HepG2 (cell line): ENCODE results near the gene MYH7. TPM values are rescaled to one million over a fixed set of nuclear protein-coding genes. Genes with fewer than 3 reads are reported as not detected.

Source experiments
- AHR ChIP-seq: IDR thresholded peaks from 2 replicates; pipeline ENCODE4 v1.6.1; 2018; ENCODE audit warnings: missing genetic modification reagents, missing compliant biosample characterization
- CCDC6 ChIP-seq: sonication (generic); formaldehyde crosslinking; IDR thresholded peaks from 2 replicates; pipeline ENCODE4 v1.8.1; 2022; ENCODE audit warnings: mild to moderate bottlenecking, missing genetic modification reagents, moderate library complexity
- HOXA9 ChIP-seq: sonication (generic); formaldehyde crosslinking; IDR thresholded peaks from 2 replicates; pipeline ENCODE4 v1.8.1; 2022; ENCODE audit warnings: missing genetic modification reagents, mild to moderate bottlenecking, moderate library complexity, borderline replicate concordance
- KDM3A ChIP-seq: IDR thresholded peaks from 2 replicates; pipeline ENCODE4 v1.6.1; 2018; ENCODE audit warnings: low read depth, missing compliant biosample characterization
- MEIS1 ChIP-seq: sonication (generic); formaldehyde crosslinking; IDR thresholded peaks from 2 replicates; pipeline ENCODE4 v1.9.0; 2021; ENCODE audit warnings: mild to moderate bottlenecking, missing genetic modification reagents, moderate library complexity, borderline replicate concordance
- NFE2L2 ChIP-seq: fragments of 150-350 bp; IDR thresholded peaks from 2 replicates; pipeline ENCODE4 v1.6.1; 2014; ENCODE audit warnings: low read length
- RARA ChIP-seq: IDR thresholded peaks from 2 replicates; pipeline ENCODE4 v1.6.1; 2016; ENCODE audit warnings: missing genetic modification reagents, missing compliant biosample characterization
- SMYD3 ChIP-seq: sonication (generic); formaldehyde crosslinking; IDR thresholded peaks from 2 replicates; pipeline ENCODE4 v1.8.1; 2023; ENCODE audit warnings: mild to moderate bottlenecking, missing genetic modification reagents
- UBTF ChIP-seq: sonication (generic); formaldehyde crosslinking; IDR thresholded peaks from 2 replicates; pipeline ENCODE4 v1.4.0; 2020; ENCODE audit warnings: mild to moderate bottlenecking, missing genetic modification reagents
- ZBED4 ChIP-seq: sonication (generic); formaldehyde crosslinking; IDR thresholded peaks from 2 replicates; pipeline ENCODE4 v1.4.0; 2020; ENCODE audit warnings: missing genetic modification reagents, borderline replicate concordance
- ZNF576 ChIP-seq: sonication (generic); formaldehyde crosslinking; IDR thresholded peaks from 2 replicates; pipeline ENCODE4 v1.4.0; 2020; ENCODE audit warnings: mild to moderate bottlenecking, missing genetic modification reagents
- ZNF616 ChIP-seq: sonication (generic); formaldehyde crosslinking; IDR thresholded peaks from 2 replicates; pipeline ENCODE4 v1.5.0; 2020; ENCODE audit warnings: low read depth, mild to moderate bottlenecking, missing genetic modification reagents
- ZNF644 ChIP-seq: IDR thresholded peaks from 2 replicates; pipeline ENCODE4 v1.6.1; 2016; ENCODE audit warnings: low read depth
- polyA plus RNA-seq, 8 experiments: library from polyadenylated mRNA; depleted of rRNA in 3 of 8; stranded (reverse) in 7 of 8; unstranded in 1 of 8; fragments of >200 nt; fragmentation: Illumina TruSeq in 4 of 8; extraction: Trizol in 4 of 8; gene quantifications; 2 replicates each; pipeline versions ENCODE4 v1.2.1 to v1.2.3, GENCODE V29; 2011 to 2016; ENCODE audit warnings: low read depth in 4 of 8, missing spikeins in 1 of 8, mixed read lengths in 1 of 8; ENCODE audit not compliant: insufficient read depth in 1 of 8
- total RNA-seq, 5 experiments: library from RNA; depleted of rRNA; stranded (reverse); fragments of >200 nt; fragmentation: Illumina TruSeq; extraction: Trizol; gene quantifications; 2 replicates each; pipeline ENCODE4 v1.2.3, GENCODE V29; 2016; ENCODE audit warnings: low read depth in 1 of 5
- TF ChIP-seq, protein P1 (sequence below): sonication (generic); formaldehyde crosslinking; IDR thresholded peaks from 2 replicates; pipeline ENCODE4 v1.4.0; 2020; ENCODE audit warnings: missing genetic modification reagents, borderline replicate concordance
- TF ChIP-seq, protein P2 (sequence below): sonication (generic); IDR thresholded peaks from 2 replicates; pipeline ENCODE4 v1.6.1; 2016; ENCODE audit warnings: low read depth, borderline replicate concordance
- TF ChIP-seq, protein P3 (sequence below): IDR thresholded peaks from 2 replicates; pipeline ENCODE4 v1.6.1; 2016; ENCODE audit warnings: missing compliant biosample characterization, missing genetic modification reagents, borderline replicate concordance
- TF ChIP-seq, protein P4 (sequence below): sonication (generic); formaldehyde crosslinking; IDR thresholded peaks from 2 replicates; pipeline ENCODE4 v1.5.1; 2020; ENCODE audit warnings: missing genetic modification reagents, mild to moderate bottlenecking, borderline replicate concordance

MYH7 gene
- total and polyA plus RNA-seq, 2 of the 13 experiments (the other 11 are each of a cell fraction or from before 2014, with no cell fraction given): 0.04 TPM; not detected in 1

GRCh38 chr14:23454445-23454856 is 19.0 kb upstream of the MYH7 start (continued):
- TF ChIP-seq, protein P1, sequence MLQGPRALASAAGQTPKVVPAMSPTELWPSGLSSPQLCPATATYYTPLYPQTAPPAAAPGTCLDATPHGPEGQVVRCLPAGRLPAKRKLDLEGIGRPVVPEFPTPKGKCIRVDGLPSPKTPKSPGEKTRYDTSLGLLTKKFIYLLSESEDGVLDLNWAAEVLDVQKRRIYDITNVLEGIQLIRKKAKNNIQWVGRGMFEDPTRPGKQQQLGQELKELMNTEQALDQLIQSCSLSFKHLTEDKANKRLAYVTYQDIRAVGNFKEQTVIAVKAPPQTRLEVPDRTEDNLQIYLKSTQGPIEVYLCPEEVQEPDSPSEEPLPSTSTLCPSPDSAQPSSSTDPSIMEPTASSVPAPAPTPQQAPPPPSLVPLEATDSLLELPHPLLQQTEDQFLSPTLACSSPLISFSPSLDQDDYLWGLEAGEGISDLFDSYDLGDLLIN: no peak
- TF ChIP-seq SMYD3 (CRISPR knock-in tag) (no peak), ZNF616 (CRISPR knock-in tag) (no peak), ZBED4 (CRISPR knock-in tag) (no peak), UBTF (CRISPR knock-in tag) (no peak), CCDC6 (CRISPR knock-in tag) (no peak), MEIS1 (CRISPR knock-in tag) (no peak), AHR (CRISPR knock-in tag) (no peak), NFE2L2 (no peak), HOXA9 (no peak), KDM3A (CRISPR knock-in tag) (0 out of 2 replicates have a peak, but pooled peaks have one; percentile 45), RARA (CRISPR knock-in tag) (no peak; the same call in 1 of the 2 replicates), ZNF576 (no peak), ZNF644 (0 out of 2 replicates have a peak, but pooled peaks have one; percentile 59)
- TF ChIP-seq, protein P2, sequence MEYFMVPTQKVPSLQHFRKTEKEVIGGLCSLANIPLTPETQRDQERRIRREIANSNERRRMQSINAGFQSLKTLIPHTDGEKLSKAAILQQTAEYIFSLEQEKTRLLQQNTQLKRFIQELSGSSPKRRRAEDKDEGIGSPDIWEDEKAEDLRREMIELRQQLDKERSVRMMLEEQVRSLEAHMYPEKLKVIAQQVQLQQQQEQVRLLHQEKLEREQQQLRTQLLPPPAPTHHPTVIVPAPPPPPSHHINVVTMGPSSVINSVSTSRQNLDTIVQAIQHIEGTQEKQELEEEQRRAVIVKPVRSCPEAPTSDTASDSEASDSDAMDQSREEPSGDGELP: 0 out of 2 replicates have a peak, but pooled peaks have one; percentile 9
- TF ChIP-seq, protein P3, sequence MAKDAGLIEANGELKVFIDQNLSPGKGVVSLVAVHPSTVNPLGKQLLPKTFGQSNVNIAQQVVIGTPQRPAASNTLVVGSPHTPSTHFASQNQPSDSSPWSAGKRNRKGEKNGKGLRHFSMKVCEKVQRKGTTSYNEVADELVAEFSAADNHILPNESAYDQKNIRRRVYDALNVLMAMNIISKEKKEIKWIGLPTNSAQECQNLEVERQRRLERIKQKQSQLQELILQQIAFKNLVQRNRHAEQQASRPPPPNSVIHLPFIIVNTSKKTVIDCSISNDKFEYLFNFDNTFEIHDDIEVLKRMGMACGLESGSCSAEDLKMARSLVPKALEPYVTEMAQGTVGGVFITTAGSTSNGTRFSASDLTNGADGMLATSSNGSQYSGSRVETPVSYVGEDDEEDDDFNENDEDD: no peak
- TF ChIP-seq, protein P4, sequence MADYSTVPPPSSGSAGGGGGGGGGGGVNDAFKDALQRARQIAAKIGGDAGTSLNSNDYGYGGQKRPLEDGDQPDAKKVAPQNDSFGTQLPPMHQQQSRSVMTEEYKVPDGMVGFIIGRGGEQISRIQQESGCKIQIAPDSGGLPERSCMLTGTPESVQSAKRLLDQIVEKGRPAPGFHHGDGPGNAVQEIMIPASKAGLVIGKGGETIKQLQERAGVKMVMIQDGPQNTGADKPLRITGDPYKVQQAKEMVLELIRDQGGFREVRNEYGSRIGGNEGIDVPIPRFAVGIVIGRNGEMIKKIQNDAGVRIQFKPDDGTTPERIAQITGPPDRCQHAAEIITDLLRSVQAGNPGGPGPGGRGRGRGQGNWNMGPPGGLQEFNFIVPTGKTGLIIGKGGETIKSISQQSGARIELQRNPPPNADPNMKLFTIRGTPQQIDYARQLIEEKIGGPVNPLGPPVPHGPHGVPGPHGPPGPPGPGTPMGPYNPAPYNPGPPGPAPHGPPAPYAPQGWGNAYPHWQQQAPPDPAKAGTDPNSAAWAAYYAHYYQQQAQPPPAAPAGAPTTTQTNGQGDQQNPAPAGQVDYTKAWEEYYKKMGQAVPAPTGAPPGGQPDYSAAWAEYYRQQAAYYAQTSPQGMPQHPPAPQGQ (CRISPR knock-in tag): no peak
